IMR-90 (cell line): ENCODE measurements around the gene DHDDS. TPM values are rescaled to one million over a fixed set of nuclear protein-coding genes. Genes with fewer than 3 reads are reported as not detected.

ENCODE experiments used
- ATAC-seq: fragments of 200-7000 bp; cut with Tn5 transposase; 2 replicates; pipeline ENCODE4 v1.9.1; 2020; ENCODE audit warnings: low read depth, mild to moderate bottlenecking, moderate library complexity
- BruUV-seq: library from RNA; stranded (reverse); fragments of 400-500 nt; replicated peaks from 2 replicates; lab custom pipeline; 2021; lab: Mats Ljungman, UMichigan
- CTCF ChIA-PET: fragments of 300-600 bp; formaldehyde crosslinking; extraction: SDS; loops from one replicate; lab custom pipeline; 2021; ENCODE audit warnings: antibody characterized with exemption; lab: Yijun Ruan, JAX
- POLR2A ChIA-PET: fragments of 300-600 bp; sonication (Branson Sonifier 250); formaldehyde crosslinking; loops from one replicate; lab custom pipeline; 2022; ENCODE audit warnings: antibody characterized with exemption; ENCODE audit not compliant: unreplicated experiment; lab: Charles Lee
- DNase-seq: peaks from one replicate; pipeline ENCODE4 v3.0.0; 2013
- H2AFZ ChIP-seq: replicated peaks from 2 replicates; pipeline ENCODE3; 2013; ENCODE audit warnings: low read length, mild to moderate bottlenecking; ENCODE audit not compliant: poor library complexity
- H2AK5ac ChIP-seq: 2 replicates; pipeline ENCODE4 v1.6.1; 2013; ENCODE audit warnings: low read depth, low read length, inconsistent platforms
- H2AK9ac ChIP-seq: replicated peaks from 2 replicates; pipeline ENCODE3; 2013; ENCODE audit warnings: mild to moderate bottlenecking, low read depth, low read length, moderate library complexity; ENCODE audit not compliant: poor library complexity
- H2BK120ac ChIP-seq: 2 replicates; pipeline ENCODE4 v1.6.1; 2013; ENCODE audit warnings: low read depth, low read length, inconsistent platforms
- H2BK15ac ChIP-seq: 3 replicates; pipeline ENCODE4 v1.6.1; 2013; ENCODE audit warnings: low read depth, low read length, inconsistent platforms
- H2BK20ac ChIP-seq: 2 replicates; pipeline ENCODE4 v1.6.1; 2013; ENCODE audit warnings: low read depth, mild to moderate bottlenecking, inconsistent platforms, low read length, moderate library complexity
- H2BK5ac ChIP-seq: 2 replicates; pipeline ENCODE4 v1.6.1; 2013; ENCODE audit warnings: mild to moderate bottlenecking, low read depth, low read length, inconsistent platforms; ENCODE audit not compliant: poor library complexity, severe bottlenecking
- H3K14ac ChIP-seq: replicated peaks from 2 replicates; pipeline ENCODE4 v1.6.1; 2013; ENCODE audit warnings: low read depth, low read length, inconsistent platforms
- H3K18ac ChIP-seq: 2 replicates; pipeline ENCODE4 v1.6.1; 2013; ENCODE audit warnings: low read depth, low read length, control low read depth
- H3K23ac ChIP-seq: 2 replicates; pipeline ENCODE4 v1.6.1; 2013; ENCODE audit warnings: low read depth, low read length, inconsistent platforms
- H3K27ac ChIP-seq: 2 replicates; pipeline ENCODE4 v1.5.1; 2013; ENCODE audit warnings: mild to moderate bottlenecking, control low read depth, low read length; ENCODE audit not compliant: insufficient read depth
- H3K27me3 ChIP-seq: 2 replicates; pipeline ENCODE4 v1.6.1; 2013; ENCODE audit warnings: low read length; ENCODE audit not compliant: control insufficient read depth, insufficient read depth
- H3K36me3 ChIP-seq: 2 replicates; pipeline ENCODE4 v1.6.1; 2013; ENCODE audit warnings: low read length, mixed read lengths; ENCODE audit not compliant: control insufficient read depth, insufficient read depth
- H3K4ac ChIP-seq: 2 replicates; pipeline ENCODE4 v1.6.1; 2013; ENCODE audit warnings: low read depth, low read length, inconsistent platforms
- H3K4me1 ChIP-seq: 2 replicates; pipeline ENCODE4 v1.6.1; 2013; ENCODE audit warnings: low read length, mixed read lengths; ENCODE audit not compliant: control insufficient read depth, insufficient read depth
- H3K4me2 ChIP-seq: 2 replicates; pipeline ENCODE4 v1.6.1; 2013; ENCODE audit warnings: low read depth, mild to moderate bottlenecking, control low read depth, low read length, moderate library complexity
- H3K4me3 ChIP-seq: 2 replicates; pipeline ENCODE4 v1.5.1; 2013; ENCODE audit warnings: low read depth, mild to moderate bottlenecking, control low read depth, low read length, moderate library complexity; ENCODE audit not compliant: insufficient read depth
- H3K56ac ChIP-seq: 2 replicates; pipeline ENCODE4 v1.6.1; 2013; ENCODE audit warnings: low read length, inconsistent platforms; ENCODE audit not compliant: insufficient read depth; ENCODE audit errors: extremely low read depth
- H3K79me1 ChIP-seq, 2 experiments: 2 replicates each; pipeline ENCODE4 v1.6.1; 2013; ENCODE audit warnings: low read length in 2 of 2, inconsistent platforms in 1 of 2, low read depth in 1 of 2
- H3K9ac ChIP-seq: 2 replicates; pipeline ENCODE4 v1.6.1; 2013; ENCODE audit warnings: low read depth, low read length, control low read depth
- H3K9me1 ChIP-seq: 2 replicates; pipeline ENCODE4 v1.6.1; 2013; ENCODE audit warnings: low read length, inconsistent platforms; ENCODE audit not compliant: insufficient read depth
- H3K9me3 ChIP-seq: 2 replicates; pipeline ENCODE4 v1.6.1; 2013; ENCODE audit warnings: low read length; ENCODE audit not compliant: control insufficient read depth, insufficient read depth
- H4K20me1 ChIP-seq: 2 replicates; pipeline ENCODE4 v1.6.1; 2013; ENCODE audit warnings: low read length, inconsistent platforms; ENCODE audit not compliant: insufficient read depth
- H4K5ac ChIP-seq: 2 replicates; pipeline ENCODE4 v1.6.1; 2013; ENCODE audit warnings: mild to moderate bottlenecking, low read depth, low read length, control low read depth
- H4K8ac ChIP-seq, 2 experiments: 2 replicates each; pipeline ENCODE4 v1.6.1; 2013; ENCODE audit warnings: low read depth in 2 of 2, low read length in 2 of 2, control low read depth in 1 of 2, inconsistent platforms in 1 of 2
- H4K91ac ChIP-seq: 2 replicates; pipeline ENCODE4 v1.6.1; 2013; ENCODE audit warnings: low read depth, low read length, inconsistent platforms; ENCODE audit not compliant: insufficient read depth
- CEBPB ChIP-seq: IDR thresholded peaks from 2 replicates; pipeline ENCODE4 v1.6.1; 2012; ENCODE audit warnings: low read depth, low read length, improper control_type of control experiment
- CHD1 ChIP-seq: IDR thresholded peaks from 2 replicates; pipeline ENCODE4 v1.6.1; 2012; ENCODE audit warnings: low read depth, low read length, improper control_type of control experiment
- MXI1 ChIP-seq: IDR thresholded peaks from 2 replicates; pipeline ENCODE4 v1.6.1; 2012; ENCODE audit warnings: low read depth, mild to moderate bottlenecking, low read length, moderate library complexity, borderline replicate concordance
- RCOR1 ChIP-seq: IDR thresholded peaks from 2 replicates; pipeline ENCODE4 v1.6.1; 2012; ENCODE audit warnings: mild to moderate bottlenecking, low read length, improper control_type of control experiment; ENCODE audit not compliant: insufficient replicate concordance
- WGBS, 2 experiments: methylation state at CpG; one replicate each; pipeline versions ENCODE4 v1.1.5 to v1.1.7; 2013; ENCODE audit warnings: missing lambda C conversion rate in 2 of 2; ENCODE audit not compliant: insufficient read length in 1 of 2; ENCODE audit errors: extremely low coverage in 2 of 2; 5-methylcytosine and 5-hydroxymethylcytosine counted together
- dilution Hi-C: fragments of 300-500 bp; cut with HindIII; formaldehyde crosslinking; loops from one replicate; pipeline ENCODE4 v1.14.3; 2018; ENCODE audit warnings: low sequenced_read_pairs; ENCODE audit not compliant: unreplicated experiment
- in situ Hi-C: fragments of 300-500 bp; cut with MboI; formaldehyde crosslinking; loops from 3 replicates; pipeline ENCODE4 v1.14.3; 2019; ENCODE audit warnings: low sequenced_read_pairs, inconsistent platforms, mixed read lengths
- intact Hi-C: fragments of 100-400 bp; cut with micrococcal nuclease; formaldehyde crosslinking; loops from 2 replicates; pipeline ENCODE4 v1.10.0; 2022
- polyA plus RNA-seq, 3 experiments: library from polyadenylated mRNA; depleted of rRNA; stranded (reverse); fragments of >200 nt; gene quantifications; 2 replicates each; pipeline ENCODE4 v1.2.3, GENCODE V29; 2012; ENCODE audit warnings: low replicate concordance in 1 of 3
- total RNA-seq: library from RNA; depleted of rRNA; stranded (reverse); fragments of >200 nt; gene quantifications from 2 replicates; pipeline ENCODE4 v1.2.3, GENCODE V29; 2012

The DHDDS gene
- total and polyA plus RNA-seq, 2 of the 4 experiments (the other 2 are of a cell fraction) = 49.3 to 67.7 TPM

GRCh38 chr1:26471498-26472319 is 39.6 kb downstream of the DHDDS start:
- dilution Hi-C loops (no loop called here), in situ Hi-C loops (no loop called here), intact Hi-C loops (no loop called here)
- Histone ChIP-seq H4K20me1 (peaks cover 38% of the 10 kb centered on the region), H2BK5ac (no peak overlapping the region), H4K91ac (no peak overlapping the region), H2BK15ac (no peak overlapping the region), H3K9me1 (peaks cover 12% of the 10 kb centered on the region), H2BK120ac (no peak overlapping the region), H2AK5ac (0 out of 2 replicates have a peak overlapping the region, but pooled peaks have one; percentile 7), H3K14ac (no peak overlapping the region), H2BK20ac (no peak overlapping the region), H3K27ac (peak overlapping the region; percentile 6), H3K9me3 (no peaks in the 10 kb centered on the region), H3K4me3 (peak overlapping the region; percentile 90), H2AK9ac (peak overlapping the region; percentile 88), H4K5ac (no peak overlapping the region), H3K56ac (peak overlapping the region; percentile 59; the same call in 1 of the 2 replicates), H2AFZ (peak overlapping the region; percentile 80), H3K9ac (peak overlapping the region; percentile 31; the same call in 1 of the 2 replicates), H3K23ac (peak overlapping the region; percentile 76; the same call in 1 of the 2 replicates), H3K18ac (no peak overlapping the region), H3K4me2 (peak overlapping the region; percentile 94), H3K79me1 (peaks cover 15 to 56% of the 10 kb centered on the region in 2 experiments), H3K27me3 (no peaks in the 10 kb centered on the region), H4K8ac (peak overlapping the region in 1 of 2 experiments; percentile 35; a peak in 1 of 4 replicates), H3K4ac (peak overlapping the region; percentile 39; the same call in 1 of the 2 replicates), H3K4me1 (peaks cover 7% of the 10 kb centered on the region), H3K36me3 (peaks cover 29% of the 10 kb centered on the region)
- WGBS, 2 experiments = 0% methylated on average over 11 of the region's 52 CpGs; no CpG with 5 or more reads in 1 of the 2 experiments
- no TSS peak for BruUV-seq
- ChIA-PET POLR2A (interaction anchor here (0.6 to 1.1 kb wide), 3 partner anchors 14 to 393 kb away, joined by 3 read pairs; no protein-coding TSS in a partner anchor), CTCF (interaction anchor here (0.6 to 1.0 kb wide), 2 partner anchors 28 to 841 kb away, joined by 3 to 8 read pairs; no protein-coding TSS in a partner anchor)
- DNase-seq (peak; percentile 65), ATAC-seq (peak; percentile 46)
- TF ChIP-seq CEBPB (peak; percentile 46; the same call in 1 of the 2 replicates), MXI1 (0 out of 2 replicates have a peak, but pooled peaks have one; percentile 11), RCOR1 (no peak), CHD1 (no peak)
